Suprapubic skin (tissue), 4 donors: ENCODE results near the gene NAB1. TPM values are rescaled to one million over a fixed set of nuclear protein-coding genes. Genes with fewer than 3 reads are reported as not detected.
A peak's percentile ranks its signal among the peaks of the same experiment; 100 is the strongest.

Experiments
- DNase-seq, 2 donors: peaks; one replicate each; pipeline ENCODE4 v3.0.0-alpha.2; 2019; ENCODE audit warnings: low spot score in 2 of 2
- H3K27ac ChIP-seq: fragments of 200-600 bp; sonication (generic); one replicate; pipeline ENCODE4 v1.5.1; 2019
- H3K27me3 ChIP-seq: fragments of 200-600 bp; sonication (generic); one replicate; pipeline ENCODE4 v1.5.1; 2019
- H3K36me3 ChIP-seq: fragments of 200-600 bp; sonication (generic); one replicate; pipeline ENCODE4 v1.5.1; 2019
- H3K4me1 ChIP-seq: fragments of 200-600 bp; sonication (generic); one replicate; pipeline ENCODE4 v1.5.1; 2019
- H3K4me3 ChIP-seq: fragments of 200-600 bp; sonication (generic); one replicate; pipeline ENCODE4 v1.5.1; 2019; ENCODE audit warnings: mild to moderate bottlenecking
- H3K9me3 ChIP-seq: fragments of 200-600 bp; sonication (generic); one replicate; pipeline ENCODE4 v1.5.1; 2019
- CTCF ChIP-seq, 2 donors: fragments of 200-600 bp in 1 of 2; fragments of 450-650 bp in 1 of 2; sonication (generic) in 1 of 2; IDR thresholded peaks; one replicate each; pipeline ENCODE4 v1.5.1; 2016 to 2019; ENCODE audit warnings: antibody characterized with exemption in 2 of 2, mild to moderate bottlenecking in 1 of 2, moderate library complexity in 1 of 2
- EP300 ChIP-seq: sonication (generic); formaldehyde crosslinking; IDR thresholded peaks from one replicate; pipeline ENCODE4 v1.6.1; 2017; ENCODE audit warnings: antibody characterized with exemption
- POLR2A ChIP-seq, 2 donors: fragments of 450-650 bp; IDR thresholded peaks; one replicate each; pipeline ENCODE4 v1.6.1; 2017; ENCODE audit warnings: antibody characterized with exemption in 2 of 2, mild to moderate bottlenecking in 2 of 2, moderate library complexity in 2 of 2
- POLR2AphosphoS5 ChIP-seq, 3 donors: sonication (generic); formaldehyde crosslinking; IDR thresholded peaks; one replicate each; pipeline ENCODE4 v1.6.1; 2017; ENCODE audit warnings: antibody characterized with exemption in 3 of 3
- WGBS: methylation state at CpG from one replicate; pipeline ENCODE4 v1.1.5; 2018; 5-methylcytosine and 5-hydroxymethylcytosine counted together
- total RNA-seq, 4 donors: library from RNA; depleted of rRNA; stranded (reverse); fragments of >200 nt; gene quantifications; one replicate each; pipeline ENCODE4 v1.1.0, GENCODE V29; 2016

NAB1 gene
- total RNA-seq, 4 donors from 2014 or later: 83.3 to 116 (median 111) TPM

GRCh38 chr2:190626641-190627210, 22.2 kb upstream of the NAB1 start:
- TF ChIP-seq POLR2A (IDR thresholded peaks at IDR 0.05): no peak
- no peak for TF ChIP-seq EP300
- no peak for TF ChIP-seq POLR2AphosphoS5 (IDR thresholded peaks at IDR 0.05)
- TF ChIP-seq CTCF (IDR thresholded peaks at IDR 0.05): no peak
- no peak for DNase-seq
- Histone ChIP-seq H3K27me3 (no peaks in the 10 kb centered on the region), H3K36me3 (no peaks in the 10 kb centered on the region), H3K4me1 (peaks cover 19% of the 10 kb centered on the region), H3K4me3 (no peak overlapping the region), H3K27ac (no peak overlapping the region), H3K9me3 (no peaks in the 10 kb centered on the region)
- 47% methylated on average over 7 of the region's 7 CpGs for WGBS

- 12% methylated on average over 23 of the region's 23 CpGs for WGBS
- peaks cover 19% of the 10 kb centered on the region for H3K4me1 ChIP-seq
- H3K36me3 ChIP-seq: no peaks in the 10 kb centered on the region
- H3K27me3 ChIP-seq: no peaks in the 10 kb centered on the region
- DNase-seq: no peak
- H3K27ac ChIP-seq: peak overlapping the region; percentile 68
- no peak for TF ChIP-seq EP300
- no peak for TF ChIP-seq POLR2AphosphoS5 (IDR thresholded peaks at IDR 0.05)
- no peak for TF ChIP-seq CTCF (IDR thresholded peaks at IDR 0.05)
- no peak for TF ChIP-seq POLR2A (IDR thresholded peaks at IDR 0.05)
- H3K9me3 ChIP-seq: no peaks in the 10 kb centered on the region
- peak overlapping the region; percentile 49 for H3K4me3 ChIP-seq
These were observed 21.2 kb upstream of the NAB1 start for GRCh38 chr2:190627448-190628412.

GRCh38 chr2:190628591-190629319, 20.1 kb upstream of the NAB1 start:
- H3K9me3 ChIP-seq: no peaks in the 10 kb centered on the region
- H3K36me3 ChIP-seq: no peaks in the 10 kb centered on the region
- peaks cover 19% of the 10 kb centered on the region for H3K4me1 ChIP-seq
- DNase-seq: no peak
- 50% methylated on average over 7 of the region's 7 CpGs for WGBS
- H3K4me3 ChIP-seq: peak overlapping the region; percentile 49
- H3K27ac ChIP-seq: no peak overlapping the region
- TF ChIP-seq CTCF (IDR thresholded peaks at IDR 0.05): no peak
- no peak for TF ChIP-seq POLR2AphosphoS5 (IDR thresholded peaks at IDR 0.05)
- no peak for TF ChIP-seq POLR2A (IDR thresholded peaks at IDR 0.05)
- TF ChIP-seq EP300: no peak
- H3K27me3 ChIP-seq: no peaks in the 10 kb centered on the region

GRCh38 chr2:190634381-190634780, 14.5 kb upstream of the NAB1 start:
- no peak overlapping the region for H3K4me3 ChIP-seq
- no peaks in the 10 kb centered on the region for H3K36me3 ChIP-seq
- no peaks in the 10 kb centered on the region for H3K27me3 ChIP-seq
- H3K4me1 ChIP-seq: peaks cover 19% of the 10 kb centered on the region
- no peaks in the 10 kb centered on the region for H3K9me3 ChIP-seq
- 90% methylated on average over 3 of the region's 3 CpGs for WGBS
- no peak overlapping the region for H3K27ac ChIP-seq
- TF ChIP-seq EP300 (no peak), POLR2AphosphoS5 (IDR thresholded peaks at IDR 0.05) (no peak), CTCF (IDR thresholded peaks at IDR 0.05) (no peak), POLR2A (IDR thresholded peaks at IDR 0.05) (no peak)
- DNase-seq: no peak

GRCh38 chr2:190635781-190636180, 13.1 kb upstream of the NAB1 start:
- Histone ChIP-seq H3K4me1 (peaks cover 19% of the 10 kb centered on the region), H3K36me3 (no peaks in the 10 kb centered on the region), H3K9me3 (no peaks in the 10 kb centered on the region), H3K4me3 (no peak overlapping the region), H3K27ac (no peak overlapping the region), H3K27me3 (no peaks in the 10 kb centered on the region)
- WGBS: 97% methylated on average over 4 of the region's 4 CpGs
- TF ChIP-seq POLR2A (IDR thresholded peaks at IDR 0.05) (no peak), CTCF (IDR thresholded peaks at IDR 0.05) (no peak)
- no peak for DNase-seq
